NOMO-1 treated with dmso at 0.1 percent for 144 hours (cell line): ENCODE results near the gene DCAF5.
"Not testable (repeated sequence)": the region's sequence is repeated elsewhere in the genome, so short reads cannot be mapped to it uniquely, and the experiment has no call there.

Source experiments
- DNase-seq: peaks from one replicate; lab custom pipeline; 2025; ENCODE audit not compliant: unreplicated experiment; lab: John Stamatoyannopoulos, UW

DCAF5 gene

GRCh38 chr14:69043596-69044260 is 109.2 kb downstream of the DCAF5 start:
- peak; percentile 38 for DNase-seq

GRCh38 chr14:69042787-69043444 is 110.0 kb downstream of the DCAF5 start:
- peak; percentile 85 for DNase-seq

GRCh38 chr14:69042299-69042698 is 110.6 kb downstream of the DCAF5 start:
- no peak for DNase-seq

- no peak for DNase-seq
These were observed 111.1 kb downstream of the DCAF5 start for GRCh38 chr14:69041783-69042182.

GRCh38 chr14:69040353-69040752 is 112.6 kb downstream of the DCAF5 start:
- peak; percentile 38 for DNase-seq

GRCh38 chr14:69039288-69039628 is 113.7 kb downstream of the DCAF5 start:
- DNase-seq, result no peak

- no peak for DNase-seq
These were observed 114.2 kb downstream of the DCAF5 start for GRCh38 chr14:69038455-69039287.

GRCh38 chr14:69037790-69038454 is 115.0 kb downstream of the DCAF5 start:
- no peak for DNase-seq

- DNase-seq, result no peak
These were observed 116.0 kb downstream of the DCAF5 start for GRCh38 chr14:69036757-69037506.

GRCh38 chr14:69034612-69035262 is 118.2 kb downstream of the DCAF5 start:
- no peak for DNase-seq

- no peak for DNase-seq
These were observed 125.5 kb downstream of the DCAF5 start for GRCh38 chr14:69027242-69027913.

- no peak for DNase-seq
These were observed 129.9 kb downstream of the DCAF5 start for GRCh38 chr14:69023035-69023434.

- not testable (repeated sequence) for DNase-seq
These were observed 130.8 kb downstream of the DCAF5 start for GRCh38 chr14:69022093-69022492.

- no peak for DNase-seq
These were observed 135.2 kb downstream of the DCAF5 start for GRCh38 chr14:69017706-69018105.

GRCh38 chr14:69014829-69015259 is 138.1 kb downstream of the DCAF5 start:
- no peak for DNase-seq

GRCh38 chr14:69013943-69014782 is 138.8 kb downstream of the DCAF5 start:
- DNase-seq, result peak; percentile 96

- DNase-seq, result peak; percentile 18
These were observed 140.5 kb downstream of the DCAF5 start for GRCh38 chr14:69012256-69012953.

GRCh38 chr14:69010648-69011047 is 142.3 kb downstream of the DCAF5 start:
- no peak for DNase-seq
